Karpas-422 (cell line): Measurements from ENCODE around the gene KLHL4. TPM values are rescaled to one million over a fixed set of nuclear protein-coding genes. Genes with fewer than 3 reads are reported as not detected.
"Not testable (repeated sequence)": the region's sequence is repeated elsewhere in the genome, so short reads cannot be mapped to it uniquely, and the experiment has no call there.

ENCODE experiments used
- DNase-seq: peaks from one replicate; pipeline ENCODE4 v3.0.0-alpha.2; 2015
- H2AFZ ChIP-seq: fragments of 200-600 bp; sonication (generic); 2 replicates; pipeline ENCODE4 v1.6.1; 2014; ENCODE audit warnings: antibody characterized with exemption, low read length, mixed read lengths
- H3K27ac ChIP-seq: fragments of 200-600 bp; sonication (generic); 2 replicates; pipeline ENCODE4 v1.5.1; 2014; ENCODE audit warnings: mild to moderate bottlenecking, low read length, moderate library complexity
- H3K27me3 ChIP-seq: fragments of 200-600 bp; sonication (generic); 2 replicates; pipeline ENCODE4 v1.6.1; 2014; ENCODE audit warnings: low read length, mixed read lengths
- H3K36me3 ChIP-seq: fragments of 200-600 bp; sonication (generic); 2 replicates; pipeline ENCODE4 v1.6.1; 2014; ENCODE audit warnings: low read length, mixed read lengths; ENCODE audit not compliant: insufficient read depth
- H3K4me1 ChIP-seq: fragments of 200-600 bp; sonication (generic); 2 replicates; pipeline ENCODE4 v1.6.1; 2014; ENCODE audit warnings: mild to moderate bottlenecking, low read length, mixed read lengths
- H3K4me2 ChIP-seq: fragments of 200-600 bp; sonication (generic); 2 replicates; pipeline ENCODE4 v1.6.1; 2014; ENCODE audit warnings: low read length, low read depth, mild to moderate bottlenecking; ENCODE audit not compliant: poor library complexity, severe bottlenecking
- H3K4me3 ChIP-seq: fragments of 200-600 bp; sonication (generic); 2 replicates; pipeline ENCODE4 v1.5.1; 2014; ENCODE audit warnings: mild to moderate bottlenecking, antibody characterized with exemption, low read length, mixed read lengths
- H3K79me2 ChIP-seq: fragments of 200-600 bp; sonication (generic); 2 replicates; pipeline ENCODE4 v1.6.1; 2014; ENCODE audit warnings: mild to moderate bottlenecking, low read length, mixed read lengths
- H3K9ac ChIP-seq: fragments of 200-600 bp; sonication (generic); 2 replicates; pipeline ENCODE4 v1.6.0; 2014; ENCODE audit warnings: low read length
- H3K9me2 ChIP-seq: fragments of 200-600 bp; sonication (generic), shearing (Covaris generic); replicated peaks from 2 replicates; pipeline ENCODE4 v1.6.0; 2014; ENCODE audit warnings: mild to moderate bottlenecking, low read length, moderate library complexity; ENCODE audit not compliant: insufficient read depth
- H3K9me3 ChIP-seq: fragments of 300-700, 200-600 bp; sonication (generic); 2 replicates; pipeline ENCODE4 v1.6.1; 2014; ENCODE audit warnings: low read length, mixed read lengths
- H4K20me1 ChIP-seq: fragments of 200-600 bp; sonication (generic); 2 replicates; pipeline ENCODE4 v1.6.1; 2014; ENCODE audit warnings: mild to moderate bottlenecking, antibody characterized with exemption, low read length, low read depth; ENCODE audit not compliant: insufficient read depth
- total RNA-seq: library from RNA; depleted of rRNA; stranded (reverse); fragments of >200 nt; shearing (Covaris generic); gene quantifications from 2 replicates; pipeline ENCODE4 v1.2.3, GENCODE V29; 2014; ENCODE audit warnings: low replicate concordance

The KLHL4 gene
- total RNA-seq, 1 experiment from 2014 or later = not detected

DNA sequence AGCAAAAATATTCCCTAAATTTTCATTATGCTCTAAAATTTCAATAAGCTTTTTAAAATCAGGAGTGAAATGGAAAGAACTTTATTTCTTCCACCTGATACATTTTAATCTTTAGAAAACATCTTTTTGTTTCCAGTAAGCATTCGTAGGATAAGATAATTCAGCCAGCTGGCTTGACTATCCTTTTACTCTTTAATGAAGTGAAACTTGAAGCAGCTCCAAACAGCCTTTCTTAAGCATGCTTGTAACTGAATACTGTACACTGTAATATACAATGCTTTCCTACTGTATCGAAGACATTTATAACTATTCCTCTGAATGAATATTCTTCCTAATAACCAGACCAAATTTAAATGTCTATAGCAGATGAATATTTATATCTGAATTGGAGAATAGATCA, 98.8 kb downstream of the KLHL4 start:
- Histone ChIP-seq H3K4me1 (no peaks in the 10 kb centered on the region), H3K4me2 (no peak overlapping the region), H4K20me1 (no peaks in the 10 kb centered on the region), H2AFZ (no peak overlapping the region), H3K9me2 (no peaks in the 10 kb centered on the region), H3K27ac (no peak overlapping the region), H3K9me3 (no peaks in the 10 kb centered on the region), H3K4me3 (no peak overlapping the region), H3K27me3 (no peaks in the 10 kb centered on the region), H3K9ac (no peak overlapping the region), H3K36me3 (no peaks in the 10 kb centered on the region), H3K79me2 (no peaks in the 10 kb centered on the region)
- no peak for DNase-seq

DNA sequence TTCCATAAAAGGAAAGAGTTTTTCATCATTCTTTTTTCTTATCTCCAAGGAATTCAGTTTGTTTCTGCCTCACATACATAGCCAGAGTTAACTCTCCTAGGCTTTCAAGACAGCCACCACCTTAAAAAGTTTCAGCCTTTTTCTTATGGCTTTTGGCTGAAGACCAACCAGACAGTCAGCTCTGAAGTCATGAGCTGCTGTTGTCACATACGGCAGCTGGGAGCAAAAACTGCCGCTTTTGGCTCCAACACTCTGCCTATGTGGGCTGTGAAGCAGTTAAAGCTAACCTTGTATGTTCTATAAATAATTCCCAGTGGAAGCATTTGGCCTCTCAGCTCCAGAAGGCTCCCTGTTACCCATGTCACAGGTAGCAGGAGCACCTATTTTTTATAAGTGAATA, 104.1 kb downstream of the KLHL4 start:
- H3K4me1 ChIP-seq = no peaks in the 10 kb centered on the region
- no peak overlapping the region for H3K9ac ChIP-seq
- H4K20me1 ChIP-seq = no peaks in the 10 kb centered on the region
- no peak overlapping the region for H2AFZ ChIP-seq
- H3K27me3 ChIP-seq = no peaks in the 10 kb centered on the region
- H3K4me3 ChIP-seq = no peak overlapping the region
- H3K9me2 ChIP-seq = no peaks in the 10 kb centered on the region
- no peaks in the 10 kb centered on the region for H3K36me3 ChIP-seq
- H3K9me3 ChIP-seq = no peaks in the 10 kb centered on the region
- DNase-seq = no peak
- H3K4me2 ChIP-seq = no peak overlapping the region
- no peak overlapping the region for H3K27ac ChIP-seq
- no peaks in the 10 kb centered on the region for H3K79me2 ChIP-seq

DNA sequence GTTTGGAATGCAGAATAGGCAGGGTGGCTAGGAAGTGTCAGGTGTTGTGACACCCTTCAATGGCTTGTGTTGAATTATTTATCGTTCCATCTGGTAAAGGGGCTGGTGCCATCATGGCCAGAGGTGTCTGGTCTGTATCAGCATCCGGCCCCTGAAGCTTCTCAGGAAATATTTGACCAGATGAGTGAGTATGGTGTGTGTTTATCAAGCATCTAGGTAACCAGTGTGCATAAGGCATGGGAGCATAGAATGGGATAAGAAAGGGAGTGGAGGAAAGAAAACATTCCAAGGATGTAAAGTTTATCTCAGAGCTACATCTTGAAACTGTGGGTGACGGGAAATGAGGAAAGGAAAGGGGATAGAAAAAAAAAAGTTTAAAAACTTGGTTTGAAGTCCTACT, 109.4 kb downstream of the KLHL4 start:
- no peak for DNase-seq
- Histone ChIP-seq H3K36me3 (no peaks in the 10 kb centered on the region), H2AFZ (no peak overlapping the region), H3K27ac (no peak overlapping the region), H3K4me2 (no peak overlapping the region), H3K4me1 (no peaks in the 10 kb centered on the region), H3K27me3 (no peaks in the 10 kb centered on the region), H3K4me3 (no peak overlapping the region), H4K20me1 (no peaks in the 10 kb centered on the region), H3K79me2 (no peaks in the 10 kb centered on the region), H3K9me3 (0 out of 2 replicates have a peak, but pooled peaks cover 2% of the 10 kb centered on the region), H3K9ac (no peak overlapping the region), H3K9me2 (no peaks in the 10 kb centered on the region)

DNA sequence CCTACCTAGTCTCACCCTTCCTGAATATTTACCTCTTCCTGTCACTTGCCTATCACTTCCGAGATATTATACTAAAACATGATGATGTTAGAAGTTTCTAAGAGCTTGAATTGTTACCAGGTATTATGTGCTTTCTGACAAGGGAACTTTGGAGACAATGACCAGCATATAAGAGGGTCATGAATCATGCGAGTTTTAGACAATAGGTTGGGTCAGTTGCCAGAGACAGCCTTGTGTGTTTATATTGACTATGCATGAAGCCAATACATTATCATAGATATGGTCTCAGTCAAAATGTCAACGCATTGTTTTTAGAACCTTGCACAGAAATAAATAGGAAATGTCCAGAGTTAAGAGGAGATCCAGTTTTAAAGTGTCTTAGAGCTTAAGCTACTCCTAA, 116.8 kb downstream of the KLHL4 start:
- Histone ChIP-seq H3K4me3 (no peak overlapping the region), H3K36me3 (no peaks in the 10 kb centered on the region), H3K4me2 (no peak overlapping the region), H3K79me2 (no peaks in the 10 kb centered on the region), H3K9me2 (no peaks in the 10 kb centered on the region), H3K9me3 (0 out of 2 replicates have a peak, but pooled peaks cover 6% of the 10 kb centered on the region), H3K27me3 (no peaks in the 10 kb centered on the region), H3K27ac (no peak overlapping the region), H3K9ac (no peak overlapping the region), H2AFZ (no peak overlapping the region), H4K20me1 (no peaks in the 10 kb centered on the region), H3K4me1 (no peaks in the 10 kb centered on the region)
- no peak for DNase-seq

DNA sequence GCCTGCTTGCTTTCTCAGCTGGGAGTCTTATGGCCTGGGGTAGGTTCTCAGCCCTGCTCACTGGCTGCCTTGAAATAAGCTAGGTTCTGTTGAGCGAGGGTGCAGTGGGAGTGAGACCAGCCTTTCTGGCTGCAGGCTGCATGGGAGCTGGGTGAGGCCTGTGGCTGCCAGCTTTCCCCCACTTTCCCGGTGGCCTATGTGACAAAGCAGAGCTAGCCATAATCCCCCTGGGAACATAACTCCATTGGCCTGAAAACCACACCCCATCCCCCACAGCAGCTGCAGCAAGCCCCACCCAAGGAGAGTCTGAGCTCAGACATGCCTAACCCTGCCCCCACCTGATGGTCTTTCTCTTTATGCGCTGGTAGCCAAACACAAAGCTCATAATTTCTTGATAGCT, 118.9 kb downstream of the KLHL4 start:
- H3K9me2 ChIP-seq = no peaks in the 10 kb centered on the region
- H3K4me3 ChIP-seq = no peak overlapping the region
- H3K27me3 ChIP-seq = no peaks in the 10 kb centered on the region
- H3K36me3 ChIP-seq = no peaks in the 10 kb centered on the region
- H3K27ac ChIP-seq = no peak overlapping the region
- no peaks in the 10 kb centered on the region for H3K4me1 ChIP-seq
- no peak for DNase-seq
- no peaks in the 10 kb centered on the region for H4K20me1 ChIP-seq
- no peak overlapping the region for H3K9ac ChIP-seq
- no peak overlapping the region for H2AFZ ChIP-seq
- no peak overlapping the region for H3K4me2 ChIP-seq
- H3K9me3 ChIP-seq = 0 out of 2 replicates have a peak, but pooled peaks cover 6% of the 10 kb centered on the region
- no peaks in the 10 kb centered on the region for H3K79me2 ChIP-seq

DNA sequence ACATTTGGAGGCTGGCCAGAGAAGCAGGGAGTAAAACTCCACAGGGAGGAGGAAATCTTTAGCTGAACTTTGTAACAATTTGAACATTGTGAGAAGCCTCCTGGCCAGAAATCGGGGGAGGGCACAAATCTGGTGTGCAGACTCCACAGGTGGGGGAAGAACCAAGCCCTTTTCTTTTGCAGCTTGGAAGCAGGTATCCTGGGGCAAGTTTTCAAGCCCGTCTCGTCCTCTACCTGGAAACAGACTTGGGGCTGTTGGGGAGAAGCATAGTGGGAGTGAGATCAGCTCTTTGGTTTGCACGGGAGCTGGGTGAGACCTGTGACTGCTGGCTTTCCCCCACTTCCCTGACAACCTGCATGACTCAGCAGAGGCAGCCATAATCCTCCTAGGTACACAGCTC, 123.8 kb downstream of the KLHL4 start:
- H3K4me1 ChIP-seq, H3K36me3 ChIP-seq, H3K4me3 ChIP-seq, H3K79me2 ChIP-seq, DNase-seq, H3K4me2 ChIP-seq, H4K20me1 ChIP-seq, H3K9me3 ChIP-seq, H3K27me3 ChIP-seq, H3K27ac ChIP-seq, H2AFZ ChIP-seq, H3K9me2 ChIP-seq, H3K9ac ChIP-seq: not testable (repeated sequence)

DNA sequence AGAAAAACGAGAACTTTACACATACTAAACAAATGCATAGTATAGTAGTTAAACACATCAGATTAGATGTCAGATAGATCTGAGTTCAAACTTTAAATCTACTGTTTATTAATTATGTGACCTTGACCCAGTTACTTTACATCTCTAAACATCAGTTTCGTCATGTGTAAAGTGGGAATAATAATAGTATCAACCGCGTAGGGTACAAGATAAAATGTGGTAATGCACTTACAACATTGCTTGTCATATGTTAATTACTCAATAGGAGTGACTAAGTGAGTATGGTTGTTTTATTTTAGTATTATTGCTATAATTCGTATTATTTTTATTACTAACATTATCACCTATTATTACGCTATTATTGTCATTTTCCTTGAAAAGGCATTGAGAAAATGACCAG, 144.2 kb downstream of the KLHL4 start:
- DNase-seq = no peak
- H3K4me1 ChIP-seq = no peaks in the 10 kb centered on the region
- no peak overlapping the region for H3K9ac ChIP-seq
- no peaks in the 10 kb centered on the region for H3K9me3 ChIP-seq
- no peak overlapping the region for H2AFZ ChIP-seq
- no peaks in the 10 kb centered on the region for H4K20me1 ChIP-seq
- H3K9me2 ChIP-seq = no peaks in the 10 kb centered on the region
- H3K4me2 ChIP-seq = no peak overlapping the region
- H3K36me3 ChIP-seq = no peaks in the 10 kb centered on the region
- H3K27me3 ChIP-seq = no peaks in the 10 kb centered on the region
- H3K27ac ChIP-seq = no peak overlapping the region
- no peaks in the 10 kb centered on the region for H3K79me2 ChIP-seq
- H3K4me3 ChIP-seq = no peak overlapping the region

DNA sequence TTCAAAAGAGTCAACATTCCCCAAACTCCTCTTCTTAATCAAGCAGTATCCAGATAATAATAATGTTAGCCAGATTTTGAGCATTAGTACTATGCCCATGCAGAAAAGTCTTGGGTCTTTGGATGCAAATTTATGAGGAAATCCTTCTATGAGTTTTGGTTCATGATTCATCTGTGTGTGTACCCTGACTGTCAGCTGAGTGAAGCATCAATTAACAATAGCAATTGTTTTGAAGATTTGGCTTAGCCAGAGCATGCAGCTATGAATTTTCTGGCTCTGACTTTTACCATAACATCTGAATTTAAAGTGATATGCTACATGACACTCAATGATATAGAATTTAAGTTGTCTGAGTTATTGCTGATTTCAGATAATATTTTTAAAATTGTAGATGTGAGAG, 145.8 kb downstream of the KLHL4 start:
- Histone ChIP-seq H3K4me3 (no peak overlapping the region), H3K27ac (no peak overlapping the region), H3K79me2 (no peaks in the 10 kb centered on the region), H3K9me3 (no peaks in the 10 kb centered on the region), H3K9me2 (no peaks in the 10 kb centered on the region), H3K4me1 (no peaks in the 10 kb centered on the region), H2AFZ (no peak overlapping the region), H3K4me2 (no peak overlapping the region), H3K36me3 (no peaks in the 10 kb centered on the region), H3K9ac (no peak overlapping the region), H4K20me1 (no peaks in the 10 kb centered on the region), H3K27me3 (no peaks in the 10 kb centered on the region)
- DNase-seq = no peak

DNA sequence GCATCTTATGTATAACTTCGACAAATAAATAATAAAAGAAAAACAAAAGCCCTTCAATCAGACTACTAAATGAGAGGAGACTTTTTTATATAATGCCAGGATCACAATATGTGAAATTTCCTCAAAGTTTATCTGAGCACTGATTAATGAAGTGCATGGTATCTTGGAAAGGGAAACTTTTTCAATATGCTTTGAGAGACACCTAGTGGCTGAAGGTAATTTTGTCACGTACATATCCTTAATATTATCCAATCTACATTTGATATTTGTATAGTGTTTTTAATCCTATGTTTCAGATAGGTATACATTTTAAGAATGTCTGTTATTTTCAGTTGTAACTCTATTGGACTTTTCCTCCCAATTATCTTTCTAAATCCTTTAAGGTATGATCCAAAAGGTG, 146.8 kb downstream of the KLHL4 start:
- DNase-seq = peak; percentile 77
- no peak overlapping the region for H3K9ac ChIP-seq
- no peaks in the 10 kb centered on the region for H3K27me3 ChIP-seq
- no peak overlapping the region for H3K4me2 ChIP-seq
- no peak overlapping the region for H3K27ac ChIP-seq
- no peaks in the 10 kb centered on the region for H3K4me1 ChIP-seq
- H3K79me2 ChIP-seq = no peaks in the 10 kb centered on the region
- no peak overlapping the region for H3K4me3 ChIP-seq
- H3K9me3 ChIP-seq = no peaks in the 10 kb centered on the region
- H4K20me1 ChIP-seq = no peaks in the 10 kb centered on the region
- H3K9me2 ChIP-seq = no peaks in the 10 kb centered on the region
- no peak overlapping the region for H2AFZ ChIP-seq
- no peaks in the 10 kb centered on the region for H3K36me3 ChIP-seq
